HG02981 (cell line): ENCODE results near the gene EGR4.

Experiments used
- ATAC-seq: cut with Tn5 transposase; IDR thresholded peaks from one replicate; pipeline ENCODE4 v1.9.1; 2021; ENCODE audit warnings: mild to moderate bottlenecking, moderate library complexity; ENCODE audit not compliant: unreplicated experiment

The EGR4 gene

DNA sequence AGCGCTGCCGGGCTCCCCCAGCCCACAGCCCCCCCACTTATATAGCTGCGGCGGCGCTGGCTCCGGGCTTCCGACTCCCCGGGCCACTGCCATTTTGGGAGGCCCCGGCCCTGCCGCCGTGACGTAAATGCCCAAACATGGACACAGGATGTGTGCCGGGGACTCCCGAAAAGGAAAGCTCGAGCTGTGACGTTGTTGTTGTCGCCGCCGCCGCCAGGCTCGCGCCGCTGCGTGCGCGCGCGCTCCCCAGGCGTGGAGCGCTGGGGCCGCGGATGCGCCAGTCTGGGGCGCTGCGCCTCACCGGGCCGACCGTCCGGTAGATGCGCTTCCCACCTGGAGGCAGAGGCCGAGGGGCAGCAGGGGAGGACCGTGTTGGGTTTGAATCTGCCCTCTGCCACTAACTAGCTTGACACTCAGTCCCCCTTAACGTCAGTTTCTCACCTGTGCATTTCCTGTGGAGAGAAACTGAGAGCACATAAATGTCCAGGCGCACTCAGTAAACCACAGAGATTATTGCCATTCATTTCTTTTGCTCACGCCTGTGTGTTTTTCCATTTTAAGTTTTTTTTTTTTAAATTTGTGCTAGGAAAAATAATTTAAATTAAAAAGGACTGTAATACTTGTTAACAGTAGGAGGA is at the start of gene EGR4:
EGR4 (minus strand) TSS at position 15 of the 638 bp plus-strand sequence. CDS start 231 bp downstream, outside the sequence.
- peak; percentile 89 for ATAC-seq

DNA sequence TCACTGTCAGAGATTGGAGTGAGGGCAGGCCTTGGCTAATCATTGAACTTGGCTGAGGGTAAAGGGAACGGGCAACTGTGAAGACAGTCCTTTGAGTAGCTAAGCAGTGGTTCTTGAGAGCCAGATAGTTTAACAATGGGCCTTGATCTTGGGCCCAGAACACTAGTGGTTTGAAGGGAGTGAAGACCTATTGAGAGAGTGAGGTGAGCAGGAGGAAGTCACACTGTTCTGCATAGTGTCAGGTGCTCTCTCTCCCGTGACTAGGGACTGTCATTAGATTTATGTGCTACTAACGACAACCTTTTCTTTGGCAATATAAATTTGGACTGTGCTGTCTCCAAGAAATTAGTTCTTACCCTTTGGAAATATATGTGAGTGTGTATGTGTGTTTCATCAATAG is 47.7 kb upstream of the EGR4 start:
- ATAC-seq, result no peak

DNA sequence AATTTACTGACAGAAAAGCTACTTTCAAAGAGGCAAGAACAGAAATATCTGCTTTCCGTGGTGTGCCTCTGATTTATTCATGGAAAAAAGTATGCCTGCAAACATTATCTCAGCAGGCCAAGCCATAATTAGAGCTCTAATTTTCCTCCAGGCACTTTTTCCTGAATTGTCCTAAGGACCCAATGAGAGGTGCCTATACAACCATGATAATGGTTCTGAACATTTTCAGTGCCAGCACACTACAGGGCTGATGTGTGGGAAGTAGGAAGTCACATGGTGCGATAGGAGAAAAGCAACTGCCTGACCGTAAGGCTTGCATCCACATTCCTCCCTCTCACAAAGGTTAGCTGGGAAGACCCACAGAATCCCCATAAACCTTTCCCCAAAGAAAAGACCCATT is 45.9 kb upstream of the EGR4 start:
- ATAC-seq, result no peak

DNA sequence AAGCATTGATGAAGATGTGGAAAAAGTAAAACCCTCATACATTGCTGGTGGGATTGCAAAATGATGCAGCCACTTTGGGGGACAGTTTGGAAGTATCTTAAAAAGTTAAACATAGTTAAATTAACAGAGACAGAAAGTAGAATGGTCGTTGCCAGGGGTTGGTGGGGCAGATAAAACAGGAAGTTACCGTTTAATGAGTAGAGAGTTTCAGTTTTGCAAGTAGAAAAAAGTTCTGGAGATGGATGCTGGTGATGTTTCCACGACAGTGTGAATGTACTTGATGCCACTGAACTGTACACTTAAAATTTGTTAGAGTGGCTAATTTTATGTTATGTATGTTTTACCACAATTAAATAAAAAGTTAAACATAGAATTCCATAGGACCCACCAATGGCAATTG is 44.5 kb upstream of the EGR4 start:
- no peak for ATAC-seq

GRCh38 chr2:73334620-73335019 is 41.3 kb upstream of the EGR4 start:
- ATAC-seq, result no peak

GRCh38 chr2:73334045-73334444 is 40.7 kb upstream of the EGR4 start:
- ATAC-seq, result no peak

GRCh38 chr2:73333564-73333963 is 40.2 kb upstream of the EGR4 start:
- ATAC-seq, result no peak

DNA sequence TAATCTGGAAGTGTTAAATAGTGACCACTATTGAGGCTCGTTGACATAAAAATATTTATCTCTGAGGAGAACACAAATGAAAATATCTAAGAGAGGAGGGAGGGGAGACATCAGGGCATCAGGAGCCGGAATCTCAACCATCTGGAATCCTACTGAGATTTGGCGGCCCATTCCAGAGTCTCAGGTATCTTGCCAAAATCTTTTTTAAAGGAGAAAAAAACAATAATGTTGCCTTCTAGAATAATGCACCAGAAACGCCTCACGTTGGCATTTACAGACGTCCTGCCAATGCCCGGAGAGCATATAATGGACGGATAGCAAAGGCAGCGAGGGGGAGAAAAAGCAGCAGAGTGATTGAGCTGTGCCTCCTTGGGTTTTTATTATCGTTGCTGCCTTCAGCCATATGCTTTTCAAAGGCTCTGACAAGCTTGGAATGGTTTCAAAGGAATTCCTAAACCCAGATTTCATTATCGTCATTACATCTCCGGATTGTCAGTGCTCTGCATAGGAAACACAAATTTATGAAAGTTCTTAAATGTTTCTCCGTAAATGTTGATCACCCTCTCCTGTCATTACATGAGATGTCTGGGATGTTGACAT is 30.9 kb upstream of the EGR4 start:
- ATAC-seq, result no peak

GRCh38 chr2:73323551-73323950 is 30.2 kb upstream of the EGR4 start:
- ATAC-seq, result no peak

DNA sequence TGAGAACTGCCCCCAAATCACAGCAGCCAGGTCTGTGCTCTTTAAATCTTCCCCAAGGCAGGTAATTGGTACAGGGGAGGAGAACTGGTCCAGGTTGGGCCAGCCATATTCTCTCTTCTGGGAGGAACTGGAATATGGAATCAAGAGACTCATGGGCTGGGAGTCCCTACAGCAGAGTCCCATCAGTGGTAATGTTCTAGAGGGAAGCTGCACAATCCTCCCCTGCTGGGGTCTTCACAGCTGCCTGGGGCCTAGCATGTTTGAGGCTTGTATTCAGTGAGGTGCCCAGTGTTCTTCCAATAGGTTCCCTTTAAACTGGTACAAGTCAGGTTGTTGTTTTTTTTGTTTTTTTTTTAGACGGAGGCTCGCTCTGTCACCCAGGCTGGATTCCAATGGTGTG is 21.1 kb upstream of the EGR4 start:
- no peak for ATAC-seq

GRCh38 chr2:73307720-73308119 is 14.4 kb upstream of the EGR4 start:
- ATAC-seq, result no peak

- no peak for ATAC-seq
Measured at GRCh38 chr2:73301636-73302035, 8.3 kb upstream of the EGR4 start.

GRCh38 chr2:73300926-73301325 is 7.6 kb upstream of the EGR4 start:
- no peak for ATAC-seq

DNA sequence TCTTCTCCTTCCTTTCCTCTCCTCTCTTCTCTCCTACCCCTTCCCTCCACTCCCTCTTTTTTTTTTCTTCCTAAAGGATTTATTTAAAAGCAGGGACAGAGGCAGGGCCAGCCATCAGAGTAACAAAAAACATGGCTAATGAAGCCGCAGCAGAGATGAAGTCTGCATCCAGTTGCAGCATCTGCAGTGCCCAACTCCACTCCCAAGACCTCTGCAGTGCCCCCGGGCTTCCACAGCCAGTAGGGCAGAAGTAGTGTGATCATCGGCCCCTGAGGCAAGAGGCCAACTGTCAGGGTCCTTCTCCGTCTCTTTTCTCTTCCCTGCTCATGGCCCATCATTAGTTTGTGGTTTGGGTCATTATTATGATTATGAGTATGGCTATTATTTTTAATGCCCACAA is 4.2 kb upstream of the EGR4 start:
- ATAC-seq, result no peak

DNA sequence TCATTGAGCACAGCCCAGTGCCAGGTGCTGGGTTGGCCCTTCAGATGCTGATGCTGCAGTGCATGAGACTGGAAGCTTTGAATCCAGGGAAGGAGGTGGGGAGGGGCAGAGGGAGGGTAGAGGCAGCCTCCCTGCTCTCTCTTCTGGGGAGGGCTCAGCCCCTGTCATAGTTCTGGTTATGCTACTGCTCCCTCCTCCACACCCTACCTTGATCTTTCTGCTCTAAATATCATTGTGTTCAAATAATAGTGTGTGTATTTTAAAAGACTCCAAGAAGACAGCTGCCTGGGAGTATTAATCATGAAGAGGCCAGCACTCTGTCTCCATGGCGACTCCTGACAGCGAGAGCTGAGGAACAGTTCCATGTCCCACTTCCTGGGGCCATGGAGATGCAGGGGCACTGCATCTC is 3.8 kb upstream of the EGR4 start:
- ATAC-seq, result no peak

- no peak for ATAC-seq
Measured at GRCh38 chr2:73295751-73296400, 2.5 kb upstream of the EGR4 start.

DNA sequence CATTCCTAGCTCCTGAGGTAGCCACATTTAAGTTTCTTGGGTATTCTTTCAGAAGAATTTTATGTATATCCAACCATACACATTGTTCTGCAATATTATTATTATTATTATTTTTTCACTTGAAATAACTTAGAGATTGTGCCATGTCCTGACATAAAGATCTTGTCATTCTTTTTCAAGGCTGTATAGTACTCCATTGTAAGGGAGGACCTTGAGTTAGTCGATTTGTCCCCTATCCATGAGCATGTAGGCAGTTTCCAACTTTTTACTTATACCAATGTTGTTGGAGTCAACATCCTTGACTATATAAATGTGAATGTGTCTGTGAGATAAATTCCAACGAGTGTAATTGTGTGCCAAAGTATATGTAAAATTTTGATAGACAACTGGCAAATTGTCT is 891 bp upstream of the EGR4 start:
- ATAC-seq, result no peak

DNA sequence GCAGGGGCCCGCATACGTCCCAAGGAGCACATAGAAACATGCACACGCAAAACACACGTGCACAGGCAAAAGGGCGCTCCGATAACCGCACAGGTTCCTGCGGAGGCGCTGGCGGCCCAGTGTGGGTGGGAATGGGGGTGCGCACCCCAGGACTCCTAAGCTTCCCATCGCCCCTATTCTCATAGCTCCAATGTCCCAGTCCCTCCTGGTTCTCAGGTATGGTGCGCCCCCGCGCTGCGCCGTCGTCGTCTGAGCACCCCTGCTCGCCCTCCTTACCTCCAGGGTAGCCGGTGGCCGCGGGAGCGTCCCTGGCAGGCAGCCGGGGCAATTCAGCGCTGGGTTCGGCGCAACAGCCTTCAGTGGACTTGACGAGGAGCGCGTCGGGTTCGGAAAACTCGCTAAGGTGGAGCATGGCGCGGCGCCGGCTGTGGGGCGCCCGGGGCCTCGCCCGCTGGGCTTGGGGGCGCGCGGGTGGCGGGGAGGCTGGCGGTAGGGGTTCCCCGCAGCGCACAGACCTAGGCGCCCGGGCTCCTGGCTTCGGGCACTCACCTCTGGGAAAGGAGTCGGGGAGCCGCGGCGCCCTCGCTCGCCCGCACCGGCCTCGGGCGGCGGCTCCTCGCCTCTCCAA is 328 bp downstream of the EGR4 start:
- peak; percentile 6 for ATAC-seq

GRCh38 chr2:73292316-73292905 is 937 bp downstream of the EGR4 start:
- no peak for ATAC-seq

DNA sequence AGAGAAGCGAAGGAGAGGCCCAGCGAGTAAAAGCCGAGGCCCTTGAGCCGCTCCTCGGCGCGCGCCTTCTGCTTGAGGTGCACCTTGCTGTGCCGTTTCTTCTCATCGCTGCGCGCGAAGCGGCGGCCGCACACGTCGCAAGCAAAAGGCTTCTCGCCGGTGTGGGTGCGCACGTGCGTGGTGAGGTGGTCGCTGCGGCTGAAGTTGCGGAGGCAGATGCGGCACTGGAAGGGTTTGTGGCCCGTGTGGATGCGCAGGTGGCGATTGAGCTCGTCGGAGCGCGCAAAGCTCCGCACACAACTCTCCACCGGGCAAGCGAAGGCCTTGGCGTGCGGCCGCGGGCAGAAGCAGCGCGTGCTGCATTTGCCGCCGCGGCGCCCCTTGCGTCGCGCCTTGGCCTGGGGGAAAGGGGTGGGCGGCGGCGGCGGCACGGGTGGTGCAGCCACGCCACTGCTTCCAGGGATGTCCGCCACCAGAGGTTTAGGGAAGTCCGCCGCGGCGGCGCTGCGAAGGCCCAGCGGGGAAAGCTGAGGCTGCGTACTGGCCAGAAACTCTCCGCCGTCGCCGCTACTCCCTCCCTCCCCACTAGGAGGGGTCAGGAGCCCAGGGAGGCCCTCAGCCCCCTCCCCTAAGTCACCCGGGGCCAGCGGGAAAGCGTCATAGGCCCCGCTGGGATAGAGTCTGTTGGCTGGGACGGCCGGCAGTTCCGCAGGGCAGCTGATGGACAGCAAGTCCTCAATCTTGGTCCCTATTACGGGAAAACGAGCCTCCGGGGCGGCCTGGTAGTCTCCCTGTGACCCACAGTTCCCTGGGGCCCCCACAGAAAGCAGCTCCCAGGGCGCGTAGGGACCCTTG is 1.7 kb downstream of the EGR4 start:
- ATAC-seq, result no peak

GRCh38 chr2:73291093-73291460 is 2.3 kb downstream of the EGR4 start:
- ATAC-seq, result no peak
